ENCODE data around the gene MAGI2. TPM values are rescaled to one million over a fixed set of nuclear protein-coding genes. Genes with fewer than 3 reads are reported as not detected.

MAGI2 gene
- polyA plus RNA-seq, 1 experiment: 0.81 TPM

DNA sequence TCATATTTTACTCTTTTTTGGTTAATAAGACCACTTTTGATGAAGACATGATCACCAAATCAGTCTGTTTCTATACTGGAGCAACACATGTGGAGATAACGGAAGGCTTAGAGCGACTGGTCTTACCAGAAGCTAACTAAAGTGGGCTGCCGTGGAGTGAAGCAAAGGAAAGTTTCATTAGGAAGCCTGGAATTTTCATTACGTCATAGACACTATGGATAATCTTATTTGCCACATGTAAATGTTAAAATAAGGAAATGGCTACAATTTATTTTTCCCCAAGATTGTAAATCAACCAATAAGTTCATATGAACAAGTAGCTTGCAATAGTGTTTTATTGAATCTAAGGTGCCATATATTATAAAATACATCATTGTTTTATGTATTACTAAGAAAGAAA lies 1469.5 kb downstream of the MAGI2 start:
- DNase-seq (ENCODE audit: low read depth): no peak
- CTCF ChIA-PET: no interaction called here
- POLR2A ChIA-PET: no interaction called here
- Histone ChIP-seq H3K27me3 (ENCODE audit: control insufficient read depth, insufficient read depth, low read length) (no peaks in the 10 kb centered on the region), H3K36me3 (ENCODE audit: control insufficient read depth, insufficient read depth, low read length) (no peaks in the 10 kb centered on the region), H3K4me3 (ENCODE audit: low read depth, low read length) (no peak overlapping the region)
- TF ChIP-seq, protein P1, sequence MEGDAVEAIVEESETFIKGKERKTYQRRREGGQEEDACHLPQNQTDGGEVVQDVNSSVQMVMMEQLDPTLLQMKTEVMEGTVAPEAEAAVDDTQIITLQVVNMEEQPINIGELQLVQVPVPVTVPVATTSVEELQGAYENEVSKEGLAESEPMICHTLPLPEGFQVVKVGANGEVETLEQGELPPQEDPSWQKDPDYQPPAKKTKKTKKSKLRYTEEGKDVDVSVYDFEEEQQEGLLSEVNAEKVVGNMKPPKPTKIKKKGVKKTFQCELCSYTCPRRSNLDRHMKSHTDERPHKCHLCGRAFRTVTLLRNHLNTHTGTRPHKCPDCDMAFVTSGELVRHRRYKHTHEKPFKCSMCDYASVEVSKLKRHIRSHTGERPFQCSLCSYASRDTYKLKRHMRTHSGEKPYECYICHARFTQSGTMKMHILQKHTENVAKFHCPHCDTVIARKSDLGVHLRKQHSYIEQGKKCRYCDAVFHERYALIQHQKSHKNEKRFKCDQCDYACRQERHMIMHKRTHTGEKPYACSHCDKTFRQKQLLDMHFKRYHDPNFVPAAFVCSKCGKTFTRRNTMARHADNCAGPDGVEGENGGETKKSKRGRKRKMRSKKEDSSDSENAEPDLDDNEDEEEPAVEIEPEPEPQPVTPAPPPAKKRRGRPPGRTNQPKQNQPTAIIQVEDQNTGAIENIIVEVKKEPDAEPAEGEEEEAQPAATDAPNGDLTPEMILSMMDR (IDR thresholded peaks at IDR 0.05; ENCODE audit: insufficient read depth, low read depth, low read length): no peak

DNA sequence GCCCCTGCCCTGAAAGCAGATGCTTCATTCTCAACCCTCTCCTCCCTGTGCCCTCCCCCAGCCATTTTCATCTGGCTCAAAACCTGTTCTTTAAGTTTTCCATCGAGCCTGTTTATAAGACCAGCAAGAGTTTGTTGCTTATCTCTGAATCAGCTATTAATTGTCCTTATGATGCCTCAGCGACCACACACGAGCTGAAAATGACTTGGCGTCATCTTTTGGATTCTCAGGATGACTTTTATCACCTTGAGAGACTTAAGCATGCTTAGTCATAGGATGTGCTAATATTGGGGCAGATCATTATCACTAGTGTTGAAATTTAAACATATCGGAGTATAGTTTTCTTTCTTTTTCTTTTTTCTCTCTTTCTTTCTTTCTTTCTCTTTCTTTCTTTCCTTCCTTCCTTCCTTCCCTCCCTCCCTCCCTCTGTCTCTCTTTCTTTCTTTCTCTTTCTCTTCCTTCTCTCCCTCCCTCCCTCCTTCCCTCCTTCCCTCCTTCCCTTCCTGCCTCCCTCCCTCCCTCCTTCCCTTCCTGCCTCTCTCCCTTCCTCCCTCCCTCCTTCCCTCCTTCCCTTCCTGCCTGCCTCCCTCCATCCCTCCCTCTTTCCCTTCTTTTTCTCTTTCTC lies 1470.4 kb downstream of the MAGI2 start:
- H3K36me3 ChIP-seq (ENCODE audit: control insufficient read depth, insufficient read depth, low read length): no peaks in the 10 kb centered on the region
- DNase-seq (ENCODE audit: low read depth): no peak
- TF ChIP-seq, protein P1 (IDR thresholded peaks at IDR 0.05; ENCODE audit: insufficient read depth, low read depth, low read length): no peak
- ChIA-PET POLR2A (no interaction called here), CTCF (no interaction called here)
- H3K27me3 ChIP-seq (ENCODE audit: control insufficient read depth, insufficient read depth, low read length): no peaks in the 10 kb centered on the region
- H3K4me3 ChIP-seq (ENCODE audit: low read depth, low read length): no peak overlapping the region

DNA sequence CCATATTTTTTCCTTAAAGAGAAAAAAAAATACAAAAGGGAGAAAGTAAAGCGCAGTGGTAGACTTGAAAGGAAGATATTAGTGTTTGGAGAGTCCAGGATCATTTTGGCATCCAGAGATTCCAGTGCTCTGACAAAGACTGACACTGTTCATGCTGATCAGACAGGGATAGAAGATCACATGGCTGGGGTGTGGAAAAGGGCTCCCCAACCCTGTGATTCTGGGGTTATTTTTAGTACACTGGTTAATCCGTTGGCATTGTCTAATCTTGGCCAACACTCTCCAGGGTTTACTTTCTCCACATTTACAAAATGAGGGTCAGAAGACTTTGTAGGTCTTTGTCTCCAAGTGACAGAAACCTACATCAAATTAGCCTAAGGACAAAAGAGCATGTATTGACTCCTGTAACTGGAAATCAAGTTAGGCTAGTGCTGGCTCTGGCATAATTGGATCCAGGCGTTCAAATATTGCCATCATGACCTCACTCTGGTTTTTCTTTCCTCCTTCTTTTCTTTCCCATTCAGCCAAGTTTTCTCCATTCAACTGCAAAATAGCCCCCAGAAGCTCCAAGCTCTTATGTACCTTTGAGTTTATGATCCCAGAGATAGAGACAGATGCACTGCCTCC lies 1473.3 kb downstream of the MAGI2 start:
- no peak overlapping the region for H3K4me3 ChIP-seq (ENCODE audit: low read depth, low read length)
- CTCF ChIA-PET: no interaction called here
- POLR2A ChIA-PET: no interaction called here
- TF ChIP-seq, protein P1 (IDR thresholded peaks at IDR 0.05; ENCODE audit: insufficient read depth, low read depth, low read length): no peak
- H3K27me3 ChIP-seq (ENCODE audit: control insufficient read depth, insufficient read depth, low read length): no peaks in the 10 kb centered on the region
- no peak for DNase-seq (ENCODE audit: low read depth)
- H3K36me3 ChIP-seq (ENCODE audit: control insufficient read depth, insufficient read depth, low read length): no peaks in the 10 kb centered on the region

DNA sequence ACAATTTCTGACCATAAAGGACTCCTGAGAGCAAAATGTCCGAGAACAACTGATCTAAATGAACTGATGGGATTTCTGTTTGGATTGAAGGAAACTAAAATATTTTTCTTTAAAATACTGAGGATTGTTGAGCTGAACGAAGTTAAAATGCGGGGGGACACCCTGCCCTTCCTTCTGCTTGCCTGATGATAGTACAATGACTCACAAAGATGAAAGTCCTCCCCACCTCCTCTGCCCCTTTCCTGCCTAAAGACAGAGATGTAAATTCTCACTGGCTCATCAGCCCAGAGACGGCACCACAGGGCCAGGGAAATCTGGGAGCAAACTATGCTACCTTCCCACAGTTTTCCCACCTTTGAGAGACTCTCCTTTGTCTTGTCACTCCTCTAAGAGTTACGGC lies 1474.2 kb downstream of the MAGI2 start:
- H3K27me3 ChIP-seq (ENCODE audit: control insufficient read depth, insufficient read depth, low read length): no peaks in the 10 kb centered on the region
- no peaks in the 10 kb centered on the region for H3K36me3 ChIP-seq (ENCODE audit: control insufficient read depth, insufficient read depth, low read length)
- ChIA-PET POLR2A (no interaction called here), CTCF (interaction anchor here (1.7 kb wide), 1 partner anchor 9 kb away, joined by 4 read pairs; no protein-coding TSS in a partner anchor)
- no peak overlapping the region for H3K4me3 ChIP-seq (ENCODE audit: low read depth, low read length)
- TF ChIP-seq, protein P1 (IDR thresholded peaks at IDR 0.05; ENCODE audit: insufficient read depth, low read depth, low read length): no peak
- no peak for DNase-seq (ENCODE audit: low read depth)

DNA sequence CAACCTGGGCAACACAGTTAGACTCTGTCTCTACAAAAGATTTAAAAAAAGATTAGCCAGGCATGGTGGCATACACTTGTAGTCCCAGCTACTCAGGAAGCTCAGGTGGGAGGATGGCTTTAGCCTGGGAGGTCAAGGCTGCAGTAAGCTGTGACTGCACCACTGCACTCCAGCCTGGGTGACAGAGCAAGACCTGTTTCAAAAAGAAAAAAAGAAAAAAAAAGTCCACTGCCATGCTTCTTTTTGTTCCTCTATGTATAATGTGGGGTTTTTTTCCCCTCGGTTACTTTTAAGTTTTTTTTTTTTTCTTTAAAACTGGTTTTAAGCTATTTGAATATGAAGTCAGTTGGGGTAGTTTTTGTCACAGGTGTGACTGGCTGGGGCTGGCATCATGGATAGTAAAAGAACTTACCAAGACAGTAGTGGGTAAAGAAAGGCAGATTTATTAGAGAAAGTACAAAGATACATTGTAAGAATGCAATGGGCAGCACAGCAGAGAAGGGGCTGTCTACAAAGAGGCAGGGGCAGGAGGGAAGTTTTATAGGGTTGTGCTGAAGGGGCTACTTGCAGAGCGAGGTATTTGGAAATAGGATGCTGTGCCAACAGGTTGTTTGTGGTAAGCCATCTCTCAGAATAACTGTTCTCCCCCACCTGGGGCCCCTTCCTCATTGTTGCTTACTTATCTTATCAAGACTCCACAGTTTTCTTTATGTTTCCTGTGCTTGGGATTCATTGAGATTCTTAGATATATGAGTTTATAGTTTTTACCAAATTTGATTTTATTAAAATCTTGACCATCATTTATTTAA lies 1477.6 kb downstream of the MAGI2 start:
- no peaks in the 10 kb centered on the region for H3K27me3 ChIP-seq (ENCODE audit: control insufficient read depth, insufficient read depth, low read length)
- no peak for DNase-seq (ENCODE audit: low read depth)
- POLR2A ChIA-PET: no interaction called here
- no peaks in the 10 kb centered on the region for H3K36me3 ChIP-seq (ENCODE audit: control insufficient read depth, insufficient read depth, low read length)
- TF ChIP-seq, protein P1 (IDR thresholded peaks at IDR 0.05; ENCODE audit: insufficient read depth, low read depth, low read length): no peak
- H3K4me3 ChIP-seq (ENCODE audit: low read depth, low read length): no peak overlapping the region
- CTCF ChIA-PET: no interaction called here

Measured in BJ (cell line).